PC-9 (cell line): ENCODE results near the gene SLC2A9. TPM values are rescaled to one million over a fixed set of nuclear protein-coding genes. Genes with fewer than 3 reads are reported as not detected.
A peak's percentile ranks its signal among the peaks of the same experiment; 100 is the strongest.

Source experiments
- BruUV-seq: library from RNA; stranded (reverse); fragments of 400-500 nt; replicated peaks from 2 replicates; lab custom pipeline; 2021; lab: Mats Ljungman, UMichigan
- CTCF ChIA-PET: fragments of 300-600 bp; sonication (Branson Sonifier 250); formaldehyde crosslinking; loops from one replicate; lab custom pipeline; 2022; ENCODE audit warnings: antibody characterized with exemption; lab: Charles Lee
- POLR2A ChIA-PET: fragments of 300-600 bp; sonication (Branson Sonifier 250); formaldehyde crosslinking; loops from one replicate; lab custom pipeline; 2022; ENCODE audit warnings: antibody characterized with exemption; ENCODE audit not compliant: unreplicated experiment; lab: Charles Lee
- DNase-seq, 2 experiments: peaks; one replicate each; pipeline versions ENCODE4 v3.0.0 to v3.0.0-alpha.2; 2015 to 2022; ENCODE audit warnings: mixed read lengths in 1 of 2
- H2AFZ ChIP-seq: fragments of 200-600 bp; sonication (generic); 2 replicates; pipeline ENCODE4 v1.8.1; 2017; ENCODE audit warnings: antibody characterized with exemption
- H3F3A ChIP-seq: fragments of 200-600 bp; sonication (generic); 2 replicates; pipeline ENCODE4 v1.8.1; 2017; ENCODE audit warnings: antibody characterized with exemption, mild to moderate bottlenecking, low read depth; ENCODE audit not compliant: insufficient read depth
- H3K27ac ChIP-seq: fragments of 200-600 bp; sonication (generic); 2 replicates; pipeline ENCODE4 v1.6.1; 2016; ENCODE audit warnings: mixed run types
- H3K27me3 ChIP-seq: fragments of 200-600 bp; sonication (generic); 2 replicates; pipeline ENCODE4 v1.6.1; 2016; ENCODE audit warnings: low read depth, mixed run types; ENCODE audit not compliant: insufficient read depth
- H3K36me3 ChIP-seq: fragments of 200-600 bp; sonication (generic); 2 replicates; pipeline ENCODE4 v1.6.1; 2016; ENCODE audit warnings: low read depth, mixed run types
- H3K4me1 ChIP-seq: fragments of 200-600 bp; sonication (generic); replicated peaks from 2 replicates; pipeline ENCODE4 v1.6.1; 2016; ENCODE audit warnings: mixed run types; ENCODE audit not compliant: insufficient read depth
- H3K4me2 ChIP-seq: fragments of 200-600 bp; sonication (generic); 2 replicates; pipeline ENCODE4 v1.6.1; 2017; ENCODE audit warnings: mixed run types
- H3K4me3 ChIP-seq: fragments of 200-600 bp; sonication (generic); 2 replicates; pipeline ENCODE4 v1.6.1; 2016; ENCODE audit warnings: mixed run types
- H3K79me2 ChIP-seq: fragments of 200-600 bp; sonication (generic); 2 replicates; pipeline ENCODE4 v1.6.1; 2017; ENCODE audit warnings: low read depth, mixed run types
- H3K9me2 ChIP-seq: fragments of 200-600 bp; sonication (generic); 2 replicates; pipeline ENCODE4 v1.8.1; 2017; ENCODE audit warnings: mild to moderate bottlenecking; ENCODE audit not compliant: insufficient read depth
- H3K9me3 ChIP-seq: fragments of 200-600 bp; sonication (generic); 2 replicates; pipeline ENCODE4 v1.8.1; 2016; ENCODE audit warnings: low read depth; ENCODE audit not compliant: insufficient read depth
- H4K20me1 ChIP-seq: fragments of 200-600 bp; sonication (generic); 2 replicates; pipeline ENCODE4 v1.8.1; 2017; ENCODE audit not compliant: insufficient read depth
- EZH2 ChIP-seq: fragments of 200-600 bp; sonication (generic); IDR thresholded peaks from 2 replicates; pipeline ENCODE4 v1.8.0; 2017; ENCODE audit warnings: antibody characterized with exemption, low read depth
- intact Hi-C: fragments of 100-400 bp; cut with micrococcal nuclease; formaldehyde crosslinking; loops from one replicate; pipeline ENCODE4 v1.10.0; 2022; ENCODE audit not compliant: unreplicated experiment
- total RNA-seq: library from RNA; stranded (reverse); gene quantifications from 2 replicates; pipeline ENCODE4 v1.2.3, GENCODE V29; 2021
- TF ChIP-seq, protein P1 (sequence below): fragments of 200-600 bp; sonication (generic); conservative IDR thresholded peaks from 2 replicates; pipeline ENCODE4 v1.6.1; 2017; ENCODE audit warnings: mixed run types, antibody characterized with exemption, mild to moderate bottlenecking, moderate library complexity

SLC2A9 gene
- total RNA-seq, 1 experiment from 2014 or later = 0.28 TPM

DNA sequence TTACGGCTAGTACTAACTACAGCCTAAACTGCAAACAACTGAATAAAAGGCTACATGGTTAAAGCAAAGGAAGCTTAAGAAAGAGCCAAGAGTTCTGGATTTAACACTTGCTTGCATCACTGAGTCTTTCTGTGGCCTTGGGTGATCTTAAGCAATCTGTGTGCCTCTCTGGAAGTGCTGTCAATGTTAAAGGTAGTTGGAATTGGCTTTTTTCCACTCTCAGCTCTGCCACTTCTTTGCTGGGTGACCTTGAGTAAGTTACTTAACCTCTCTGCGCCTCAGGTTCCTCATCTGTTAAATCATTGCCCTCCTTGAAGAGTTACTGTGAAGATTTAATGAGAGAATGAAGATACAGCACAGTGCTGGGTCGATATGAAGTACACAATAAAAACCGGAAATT lies 15.7 kb downstream of the SLC2A9 start:
- H3K4me3 ChIP-seq = peak overlapping the region; percentile 8; the same call in 1 of the 2 replicates
- no peaks in the 10 kb centered on the region for H3K27me3 ChIP-seq
- H3K4me2 ChIP-seq = peak overlapping the region; percentile 85
- CTCF ChIA-PET = no interaction called here
- no peaks in the 10 kb centered on the region for H3K79me2 ChIP-seq
- peak overlapping the region; percentile 100 for H3K27ac ChIP-seq
- H3K9me2 ChIP-seq = no peaks in the 10 kb centered on the region
- TF ChIP-seq EZH2 = no peak
- TF ChIP-seq, protein P1, sequence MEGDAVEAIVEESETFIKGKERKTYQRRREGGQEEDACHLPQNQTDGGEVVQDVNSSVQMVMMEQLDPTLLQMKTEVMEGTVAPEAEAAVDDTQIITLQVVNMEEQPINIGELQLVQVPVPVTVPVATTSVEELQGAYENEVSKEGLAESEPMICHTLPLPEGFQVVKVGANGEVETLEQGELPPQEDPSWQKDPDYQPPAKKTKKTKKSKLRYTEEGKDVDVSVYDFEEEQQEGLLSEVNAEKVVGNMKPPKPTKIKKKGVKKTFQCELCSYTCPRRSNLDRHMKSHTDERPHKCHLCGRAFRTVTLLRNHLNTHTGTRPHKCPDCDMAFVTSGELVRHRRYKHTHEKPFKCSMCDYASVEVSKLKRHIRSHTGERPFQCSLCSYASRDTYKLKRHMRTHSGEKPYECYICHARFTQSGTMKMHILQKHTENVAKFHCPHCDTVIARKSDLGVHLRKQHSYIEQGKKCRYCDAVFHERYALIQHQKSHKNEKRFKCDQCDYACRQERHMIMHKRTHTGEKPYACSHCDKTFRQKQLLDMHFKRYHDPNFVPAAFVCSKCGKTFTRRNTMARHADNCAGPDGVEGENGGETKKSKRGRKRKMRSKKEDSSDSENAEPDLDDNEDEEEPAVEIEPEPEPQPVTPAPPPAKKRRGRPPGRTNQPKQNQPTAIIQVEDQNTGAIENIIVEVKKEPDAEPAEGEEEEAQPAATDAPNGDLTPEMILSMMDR = no peak
- no peaks in the 10 kb centered on the region for H4K20me1 ChIP-seq
- no peak for DNase-seq
- no peak overlapping the region for H2AFZ ChIP-seq
- no TSS peak for BruUV-seq
- peaks cover 48% of the 10 kb centered on the region for H3F3A ChIP-seq
- POLR2A ChIA-PET = interaction anchor here (0.6 kb wide), 1 partner anchor 43 kb away, joined by 4 read pairs; no protein-coding TSS in a partner anchor
- no peaks in the 10 kb centered on the region for H3K36me3 ChIP-seq
- intact Hi-C loops = loop anchor here (5.0 kb wide), 2 partner anchors 83 to 102 kb away; no protein-coding TSS in a partner anchor
- H3K4me1 ChIP-seq = peaks cover 50% of the 10 kb centered on the region
- H3K9me3 ChIP-seq = no peaks in the 10 kb centered on the region

DNA sequence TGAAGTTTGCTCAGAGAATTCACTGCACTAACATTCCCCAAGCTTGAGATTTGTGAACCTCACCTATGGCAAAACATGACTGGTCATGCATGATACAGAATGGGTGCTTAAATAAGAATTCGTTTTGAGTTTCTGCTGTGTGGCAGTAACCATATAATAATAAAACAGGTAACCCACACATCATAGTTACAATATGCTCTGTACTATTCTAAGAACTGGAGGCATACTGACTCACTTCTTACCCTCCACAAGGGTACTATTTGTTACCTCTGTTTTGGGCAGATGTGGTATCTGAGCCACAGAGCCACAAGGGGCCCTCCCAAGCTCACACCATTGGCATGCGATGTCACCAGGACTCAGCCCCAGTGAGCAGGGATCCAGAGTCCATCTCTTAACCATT lies 17.6 kb downstream of the SLC2A9 start:
- H4K20me1 ChIP-seq = no peaks in the 10 kb centered on the region
- H3K4me2 ChIP-seq = no peak overlapping the region
- intact Hi-C loops = no loop called here
- H2AFZ ChIP-seq = no peak overlapping the region
- DNase-seq = no peak
- POLR2A ChIA-PET = no interaction called here
- CTCF ChIA-PET = no interaction called here
- no peaks in the 10 kb centered on the region for H3K9me3 ChIP-seq
- no peaks in the 10 kb centered on the region for H3K9me2 ChIP-seq
- H3K4me1 ChIP-seq = peaks cover 38% of the 10 kb centered on the region
- TF ChIP-seq, protein P1 = no peak
- no peak for TF ChIP-seq EZH2
- no peaks in the 10 kb centered on the region for H3K36me3 ChIP-seq
- H3K27me3 ChIP-seq = no peaks in the 10 kb centered on the region
- no TSS peak for BruUV-seq
- H3K79me2 ChIP-seq = no peaks in the 10 kb centered on the region
- peaks cover 38% of the 10 kb centered on the region for H3F3A ChIP-seq
- no peak overlapping the region for H3K27ac ChIP-seq
- H3K4me3 ChIP-seq = no peak overlapping the region

DNA sequence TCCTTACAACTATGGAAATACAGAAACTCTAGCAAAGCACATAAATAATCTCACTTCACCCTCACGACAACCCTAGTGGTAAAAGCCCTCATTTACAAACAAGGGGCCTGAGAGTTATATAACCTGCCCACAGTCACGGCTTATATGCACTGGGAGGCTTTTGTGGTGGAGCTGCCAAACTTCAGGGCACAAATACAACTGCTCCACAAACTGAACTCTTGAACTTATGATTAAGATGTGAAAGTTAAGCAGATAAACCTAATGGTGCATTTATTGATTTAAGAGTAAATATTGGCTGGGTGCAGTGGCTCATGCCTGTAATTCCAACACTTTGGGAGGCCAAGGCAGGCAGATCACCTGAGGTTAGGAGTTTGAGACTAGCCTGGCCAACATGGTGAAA lies 19.0 kb downstream of the SLC2A9 start:
- Histone ChIP-seq H2AFZ (no peak overlapping the region), H3K4me2 (no peak overlapping the region), H3K4me1 (peaks cover 24% of the 10 kb centered on the region), H3K27ac (no peak overlapping the region), H3K9me3 (no peaks in the 10 kb centered on the region), H3K79me2 (no peaks in the 10 kb centered on the region), H4K20me1 (no peaks in the 10 kb centered on the region), H3K4me3 (no peak overlapping the region), H3K9me2 (no peaks in the 10 kb centered on the region), H3K27me3 (no peaks in the 10 kb centered on the region), H3F3A (peaks cover 24% of the 10 kb centered on the region), H3K36me3 (no peaks in the 10 kb centered on the region)
- intact Hi-C loops = no loop called here
- CTCF ChIA-PET = no interaction called here
- DNase-seq = peak in 1 of 2 experiments; percentile 39
- POLR2A ChIA-PET = no interaction called here
- TF ChIP-seq, protein P1 = no peak
- TF ChIP-seq EZH2 = no peak
- no TSS peak for BruUV-seq
